GM23248 (cell line): ENCODE measurements around the gene PCGF2. TPM values are rescaled to one million over a fixed set of nuclear protein-coding genes. Genes with fewer than 3 reads are reported as not detected.
A peak's percentile ranks its signal among the peaks of the same experiment; 100 is the strongest.

Experiments
- DNase-seq: peaks from one replicate; pipeline ENCODE4 v3.0.0-alpha.2; 2015
- H2AFZ ChIP-seq: fragments of 200-600 bp; sonication (generic); 2 replicates; pipeline ENCODE4 v1.6.1; 2016; ENCODE audit warnings: antibody characterized with exemption
- H3F3A ChIP-seq: fragments of 200-600 bp; sonication (generic); 2 replicates; pipeline ENCODE4 v1.6.1; 2016; ENCODE audit warnings: mild to moderate bottlenecking, antibody characterized with exemption, mixed run types; ENCODE audit not compliant: insufficient read depth
- H3K27ac ChIP-seq: fragments of 200-600 bp; sonication (generic); 2 replicates; pipeline ENCODE4 v1.5.1; 2016; ENCODE audit warnings: mild to moderate bottlenecking
- H3K27me3 ChIP-seq: fragments of 200-600 bp; sonication (generic); replicated peaks from 2 replicates; pipeline ENCODE4 v1.6.1; 2016; ENCODE audit warnings: mild to moderate bottlenecking; ENCODE audit not compliant: insufficient read depth
- H3K36me3 ChIP-seq: fragments of 200-600 bp; sonication (generic); 2 replicates; pipeline ENCODE4 v1.6.1; 2016; ENCODE audit warnings: low read depth, mild to moderate bottlenecking
- H3K4me1 ChIP-seq: fragments of 200-600 bp; sonication (generic); 2 replicates; pipeline ENCODE4 v1.6.1; 2016; ENCODE audit warnings: mild to moderate bottlenecking; ENCODE audit not compliant: insufficient read depth
- H3K4me2 ChIP-seq: fragments of 200-600 bp; sonication (generic); one replicate; pipeline ENCODE4 v1.6.1; 2016; ENCODE audit warnings: mild to moderate bottlenecking; ENCODE audit not compliant: unreplicated experiment
- H3K4me3 ChIP-seq: fragments of 200-600 bp; sonication (generic); 2 replicates; pipeline ENCODE4 v1.5.1; 2016; ENCODE audit warnings: mild to moderate bottlenecking
- H3K79me2 ChIP-seq: fragments of 200-600 bp; sonication (generic); 2 replicates; pipeline ENCODE4 v1.6.1; 2016; ENCODE audit warnings: mild to moderate bottlenecking; ENCODE audit not compliant: insufficient read depth
- H3K9ac ChIP-seq: fragments of 200-600 bp; sonication (generic); 2 replicates; pipeline ENCODE4 v1.6.1; 2016; ENCODE audit warnings: mild to moderate bottlenecking
- H3K9me2 ChIP-seq: fragments of 200-600 bp; sonication (generic); 2 replicates; pipeline ENCODE4 v1.6.1; 2016; ENCODE audit warnings: mixed run types, mild to moderate bottlenecking, moderate library complexity; ENCODE audit not compliant: insufficient read depth
- H3K9me3 ChIP-seq: fragments of 200-600 bp; sonication (generic); one replicate; pipeline ENCODE4 v1.6.1; 2017; ENCODE audit warnings: low read depth
- H4K20me1 ChIP-seq: fragments of 200-600 bp; sonication (generic); 2 replicates; pipeline ENCODE4 v1.6.0; 2016; ENCODE audit not compliant: insufficient read depth
- EZH2 ChIP-seq: fragments of 200-600 bp; sonication (generic); IDR thresholded peaks from 2 replicates; pipeline ENCODE4 v1.6.1; 2018; ENCODE audit warnings: antibody characterized with exemption, mild to moderate bottlenecking; ENCODE audit not compliant: insufficient read depth, poor library complexity, severe bottlenecking
- EZH2phosphoT487 ChIP-seq: fragments of 200-600 bp; sonication (generic); IDR thresholded peaks from 2 replicates; pipeline ENCODE4 v1.6.1; 2018; ENCODE audit warnings: antibody characterized with exemption, moderate library complexity, mild to moderate bottlenecking, low read depth; ENCODE audit not compliant: insufficient read depth
- WGBS, 2 experiments: methylation state at CpG; one replicate each; pipeline ENCODE4 v1.1.6; 2015 to 2017; ENCODE audit warnings: low lambda C conversion rate in 2 of 2, low coverage in 1 of 2; ENCODE audit errors: missing lambda C conversion rate in 2 of 2; 5-methylcytosine and 5-hydroxymethylcytosine counted together
- in situ Hi-C: fragments of 300-500 bp; cut with MboI; formaldehyde crosslinking; loops from 2 replicates; pipeline ENCODE4 v1.15.0; 2020
- polyA plus RNA-seq: library from polyadenylated mRNA; unstranded; fragments of >200 nt; fragmentation: Nextera tagmentation; extraction: Ambion mirVana; gene quantifications from 2 replicates; pipeline ENCODE4 v1.2.1, GENCODE V29; 2016
- total RNA-seq: library from RNA; depleted of rRNA; stranded (reverse); fragments of >200 nt; shearing (Covaris generic); gene quantifications from 2 replicates; pipeline ENCODE4 v1.2.3, GENCODE V29; 2014

PCGF2 gene
- total and polyA plus RNA-seq, 2 experiments from 2014 or later: 3.8 to 4.6 TPM

GRCh38 chr17:38773258-38773657 lies 25.1 kb upstream of the PCGF2 start:
- Histone ChIP-seq H3K9me3 (no peaks in the 10 kb centered on the region), H3K79me2 (no peaks in the 10 kb centered on the region), H3K36me3 (peaks cover 62% of the 10 kb centered on the region)

DNA sequence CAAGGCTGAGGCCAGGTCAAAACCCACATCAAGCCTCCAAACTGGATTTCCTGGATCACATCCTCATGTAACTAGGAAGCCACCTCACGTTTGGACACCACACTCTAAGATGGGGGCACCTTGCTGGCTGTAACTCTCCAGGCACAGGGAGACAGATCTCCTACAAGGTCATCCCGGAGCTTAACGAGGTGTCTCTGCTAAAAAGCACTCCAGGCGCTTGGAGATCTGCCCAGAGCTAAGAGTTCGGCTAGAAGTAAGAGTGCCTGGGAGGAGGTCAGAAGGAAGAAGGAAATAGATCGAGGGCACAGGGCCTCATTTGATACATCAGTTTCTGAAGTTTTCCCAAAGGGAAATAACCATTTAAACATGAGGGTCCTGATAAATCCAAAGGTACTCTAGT lies 20.3 kb upstream of the PCGF2 start:
- H3K79me2 ChIP-seq: no peaks in the 10 kb centered on the region
- H4K20me1 ChIP-seq: no peaks in the 10 kb centered on the region
- 65 to 68% methylated on average over 6 of the region's 6 CpGs for WGBS, 2 experiments
- H3F3A ChIP-seq: 0 out of 2 replicates have a peak, but pooled peaks cover 12% of the 10 kb centered on the region
- H3K9me3 ChIP-seq: no peaks in the 10 kb centered on the region
- in situ Hi-C loops: no loop called here
- no peak overlapping the region for H3K4me3 ChIP-seq
- H3K27me3 ChIP-seq: no peaks in the 10 kb centered on the region
- H3K4me1 ChIP-seq: no peaks in the 10 kb centered on the region
- H3K9ac ChIP-seq: no peak overlapping the region
- DNase-seq: no peak
- H3K4me2 ChIP-seq: no peak overlapping the region
- H2AFZ ChIP-seq: no peak overlapping the region
- no peaks in the 10 kb centered on the region for H3K9me2 ChIP-seq
- no peak for TF ChIP-seq EZH2
- TF ChIP-seq EZH2phosphoT487: no peak
- H3K27ac ChIP-seq: no peak overlapping the region
- H3K36me3 ChIP-seq: peaks cover 34% of the 10 kb centered on the region; the same call in 1 of the 2 replicates

More at GRCh38 chr17:38773258-38773657, 25.1 kb upstream of the PCGF2 start:
- Histone ChIP-seq H4K20me1 (no peaks in the 10 kb centered on the region), H3K4me1 (peaks cover 3% of the 10 kb centered on the region; the same call in 1 of the 2 replicates), H2AFZ (no peak overlapping the region), H3K9me2 (no peaks in the 10 kb centered on the region), H3F3A (peaks cover 8% of the 10 kb centered on the region), H3K27me3 (no peaks in the 10 kb centered on the region), H3K27ac (no peak overlapping the region), H3K4me2 (no peak overlapping the region), H3K9ac (no peak overlapping the region), H3K4me3 (no peak overlapping the region)
- TF ChIP-seq EZH2phosphoT487 (no peak), EZH2 (no peak)
- in situ Hi-C loops: no loop called here
- no peak for DNase-seq

GRCh38 chr17:38766341-38766740 lies 18.2 kb upstream of the PCGF2 start:
- no peak overlapping the region for H3K4me2 ChIP-seq
- H3K9me3 ChIP-seq: no peaks in the 10 kb centered on the region
- no peak for TF ChIP-seq EZH2
- no peak for TF ChIP-seq EZH2phosphoT487
- H3K9ac ChIP-seq: no peak overlapping the region
- H3K36me3 ChIP-seq: peaks cover 17% of the 10 kb centered on the region; the same call in 1 of the 2 replicates
- H3K27me3 ChIP-seq: no peaks in the 10 kb centered on the region
- H3K79me2 ChIP-seq: no peaks in the 10 kb centered on the region
- peaks cover 29% of the 10 kb centered on the region; the same call in 1 of the 2 replicates for H3F3A ChIP-seq
- no peaks in the 10 kb centered on the region for H3K4me1 ChIP-seq
- no peak overlapping the region for H2AFZ ChIP-seq
- WGBS, 2 experiments: 92 to 94% methylated on average over 5 of the region's 5 CpGs
- DNase-seq: no peak
- no peak overlapping the region for H3K27ac ChIP-seq
- H3K4me3 ChIP-seq: no peak overlapping the region
- H3K9me2 ChIP-seq: no peaks in the 10 kb centered on the region
- H4K20me1 ChIP-seq: no peaks in the 10 kb centered on the region
- in situ Hi-C loops: no loop called here

- no peak for TF ChIP-seq EZH2phosphoT487
- TF ChIP-seq EZH2: no peak
- Histone ChIP-seq H3K4me2 (no peak overlapping the region), H3K79me2 (peaks cover 20% of the 10 kb centered on the region), H3K27ac (no peak overlapping the region), H3K36me3 (peaks cover 34% of the 10 kb centered on the region; the same call in 1 of the 2 replicates), H3K4me3 (no peak overlapping the region), H3K4me1 (no peaks in the 10 kb centered on the region), H3F3A (peaks cover 32% of the 10 kb centered on the region), H3K27me3 (no peaks in the 10 kb centered on the region), H3K9me2 (no peaks in the 10 kb centered on the region), H4K20me1 (no peaks in the 10 kb centered on the region), H2AFZ (no peak overlapping the region), H3K9ac (no peak overlapping the region), H3K9me3 (no peaks in the 10 kb centered on the region)
- no peak for DNase-seq
- WGBS, 2 experiments: 89 to 100% methylated on average over 3 of the region's 3 CpGs
- in situ Hi-C loops: no loop called here
These were observed 14.1 kb upstream of the PCGF2 start for GRCh38 chr17:38762231-38762630.

DNA sequence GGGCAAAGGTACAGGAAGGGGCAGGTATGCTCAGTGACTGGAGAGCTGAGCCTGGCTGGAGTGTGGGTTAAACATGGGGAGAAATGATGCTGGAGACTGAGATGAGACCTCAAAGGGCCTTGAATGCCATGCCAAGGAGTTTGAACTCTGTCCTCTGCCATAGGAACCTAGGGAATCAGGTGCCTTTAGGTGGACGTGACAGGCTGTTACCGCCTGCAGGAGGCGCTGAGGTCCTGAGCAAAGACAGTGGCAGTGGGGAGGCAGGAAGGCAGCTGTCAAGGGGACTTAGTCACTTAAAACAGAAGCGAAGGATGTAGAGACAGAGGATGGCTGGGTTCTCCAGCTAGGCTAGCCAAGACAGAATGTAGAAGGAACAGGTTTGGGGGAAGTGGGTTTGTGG lies 13.5 kb upstream of the PCGF2 start:
- in situ Hi-C loops: no loop called here
- Histone ChIP-seq H3K27me3 (no peaks in the 10 kb centered on the region), H3K9me3 (no peaks in the 10 kb centered on the region), H3K79me2 (peaks cover 25% of the 10 kb centered on the region), H3K27ac (no peak overlapping the region), H3K9ac (no peak overlapping the region), H3K4me3 (no peak overlapping the region), H3F3A (peaks cover 28% of the 10 kb centered on the region), H3K36me3 (peaks cover 39% of the 10 kb centered on the region), H3K4me2 (no peak overlapping the region), H4K20me1 (no peaks in the 10 kb centered on the region), H2AFZ (no peak overlapping the region), H3K4me1 (no peaks in the 10 kb centered on the region), H3K9me2 (no peaks in the 10 kb centered on the region)
- WGBS, 2 experiments: 89 to 97% methylated on average over 4 of the region's 4 CpGs
- TF ChIP-seq EZH2phosphoT487 (no peak), EZH2 (no peak)
- DNase-seq: peak; percentile 48
